GM12878 (cell line): ENCODE results near the gene CTDNEP1. TPM values are rescaled to one million over a fixed set of nuclear protein-coding genes. Genes with fewer than 3 reads are reported as not detected.
A peak's percentile ranks its signal among the peaks of the same experiment; 100 is the strongest.

ENCODE experiments used
- ATAC-seq: fragments of 200-7000 bp; cut with Tn5 transposase; 3 replicates; pipeline ENCODE4 v1.9.1; 2020; ENCODE audit warnings: mild to moderate bottlenecking, moderate library complexity
- BruUV-seq: library from RNA; stranded (reverse); fragments of 400-500 nt; replicated peaks from 2 replicates; lab custom pipeline; 2021; lab: Mats Ljungman, UMichigan
- CTCF ChIA-PET: fragments of 300-600 bp; sonication (Branson Sonifier 250); formaldehyde crosslinking; extraction: SDS; loops from one replicate; lab custom pipeline; 2021; ENCODE audit warnings: inconsistent platforms; lab: Yijun Ruan, JAX
- POLR2A ChIA-PET: fragments of 350-600 bp; formaldehyde crosslinking; extraction: SDS; loops from one replicate; lab custom pipeline; 2021; ENCODE audit warnings: inconsistent platforms; lab: Charles Lee
- RAD21 ChIA-PET: fragments of 300-600 bp; sonication (Branson Sonifier 250); formaldehyde crosslinking; loops from one replicate; lab custom pipeline; 2023; ENCODE audit warnings: antibody characterized with exemption; ENCODE audit not compliant: unreplicated experiment; lab: Charles Lee
- SMC1A ChIA-PET: fragments of 300-600 bp; sonication (Branson Sonifier 250); formaldehyde crosslinking; loops from one replicate; lab custom pipeline; 2023; ENCODE audit not compliant: unreplicated experiment, uncharacterized antibody; lab: Charles Lee
- DNase-seq: peaks from one replicate; pipeline ENCODE4 v3.0.0-alpha.2; 2011; ENCODE audit warnings: low read depth, low spot score
- FAIRE-seq: peaks from 3 replicates; lab custom pipeline; 2011; peaks lifted over from hg19 to GRCh38; lab: Jason Lieb, UNC
- H2AFZ ChIP-seq: 2 replicates; pipeline ENCODE4 v1.6.0; 2011; ENCODE audit warnings: low read depth, low read length, control low read depth; ENCODE audit not compliant: control insufficient read depth
- H3K27ac ChIP-seq: 2 replicates; pipeline ENCODE4 v1.5.1; 2011; ENCODE audit warnings: control low read depth; ENCODE audit not compliant: control insufficient read depth, insufficient read depth
- H3K27me3 ChIP-seq, 2 experiments: replicated peaks in 1 of 2; 2 replicates each; pipeline versions ENCODE4 v1.6.0 to v1.6.1; 2011; ENCODE audit warnings: low read length in 1 of 2; ENCODE audit not compliant: control insufficient read depth in 2 of 2, insufficient read depth in 2 of 2
- H3K36me3 ChIP-seq, 2 experiments: 2 replicates each; pipeline ENCODE4 v1.5.1; 2011; ENCODE audit warnings: low read length in 1 of 2; ENCODE audit not compliant: control insufficient read depth in 2 of 2, insufficient read depth in 2 of 2
- H3K4me1 ChIP-seq: 2 replicates; pipeline ENCODE4 v1.6.1; 2011; ENCODE audit warnings: mild to moderate bottlenecking, low read length, moderate library complexity, mixed read lengths; ENCODE audit not compliant: control insufficient read depth, insufficient read depth
- H3K4me2 ChIP-seq: 2 replicates; pipeline ENCODE4 v1.6.0; 2011; ENCODE audit warnings: control low read depth; ENCODE audit not compliant: control insufficient read depth, insufficient read depth
- H3K4me3 ChIP-seq: fragments of 200-600 bp; sonication (generic); 2 replicates; pipeline ENCODE4 v1.5.1; 2016
- H3K79me2 ChIP-seq: 2 replicates; pipeline ENCODE4 v1.6.0; 2011; ENCODE audit warnings: low read length; ENCODE audit not compliant: control insufficient read depth, insufficient read depth
- H3K9ac ChIP-seq: 2 replicates; pipeline ENCODE4 v1.8.0; 2011; ENCODE audit warnings: low read length, control low read depth, mixed read lengths; ENCODE audit not compliant: control insufficient read depth, insufficient read depth
- H3K9me3 ChIP-seq: replicated peaks from 3 replicates; pipeline ENCODE4 v1.5.1; 2011; ENCODE audit warnings: mild to moderate bottlenecking, low read length; ENCODE audit not compliant: control insufficient read depth, insufficient read depth
- H4K20me1 ChIP-seq: 2 replicates; pipeline ENCODE4 v1.6.0; 2011; ENCODE audit not compliant: control insufficient read depth, insufficient read depth
- CHD2 ChIP-seq: IDR thresholded peaks from 2 replicates; pipeline ENCODE4 v1.6.1; 2011; ENCODE audit warnings: low read depth, low read length, improper control_type of control experiment, borderline replicate concordance
- EP300 ChIP-seq, 2 experiments: fragments of 150-350 bp in 1 of 2; IDR thresholded peaks; 2 replicates each; pipeline ENCODE4 v1.6.1; 2011 to 2012; ENCODE audit warnings: low read depth in 2 of 2, low read length in 2 of 2, borderline replicate concordance in 1 of 2, improper control_type of control experiment in 1 of 2, inconsistent platforms in 1 of 2; ENCODE audit not compliant: control insufficient read depth in 1 of 2
- PML ChIP-seq: IDR thresholded peaks from 2 replicates; pipeline ENCODE4 v1.6.1; 2012; ENCODE audit warnings: low read length, inconsistent platforms
- POLR2AphosphoS5 ChIP-seq: IDR thresholded peaks from 2 replicates; pipeline ENCODE4 v1.6.1; 2011; ENCODE audit warnings: mild to moderate bottlenecking, low read length, inconsistent platforms
- STAT1 ChIP-seq: fragments of 450-650 bp; conservative IDR thresholded peaks from 2 replicates; pipeline ENCODE4 v1.6.1; 2014; ENCODE audit warnings: antibody characterized with exemption, mild to moderate bottlenecking
- SUPT20H ChIP-seq: IDR thresholded peaks from 2 replicates; pipeline ENCODE4 v1.6.1; 2011; ENCODE audit warnings: low read depth, mild to moderate bottlenecking, low read length, moderate library complexity, borderline replicate concordance; ENCODE audit not compliant: control insufficient read depth
- SUZ12 ChIP-seq: fragments of 200-600 bp; sonication (generic); IDR thresholded peaks from one replicate; pipeline ENCODE4 v1.6.1; 2018; ENCODE audit warnings: antibody characterized with exemption, mild to moderate bottlenecking; ENCODE audit not compliant: unreplicated experiment
- ZNF217 ChIP-seq: fragments of 450-650 bp; IDR thresholded peaks from 2 replicates; pipeline ENCODE4 v1.6.1; 2017; ENCODE audit warnings: antibody characterized with exemption, mild to moderate bottlenecking
- ZNF274 ChIP-seq: IDR thresholded peaks from one replicate; pipeline ENCODE4 v1.8.0; 2011; ENCODE audit not compliant: insufficient read length, insufficient read depth
- WGBS: methylation state at CpG from one replicate; pipeline ENCODE4 v1.1.6; 2016; ENCODE audit warnings: low lambda C conversion rate; ENCODE audit not compliant: insufficient replicate concordance, insufficient coverage; ENCODE audit errors: missing lambda C conversion rate; 5-methylcytosine and 5-hydroxymethylcytosine counted together
- in situ Hi-C: fragments of 300-500 bp; cut with MboI; formaldehyde crosslinking; loops from 9 replicates; pipeline ENCODE4 v1.14.3; 2018; ENCODE audit warnings: mixed read lengths
- intact Hi-C: fragments of 100-400 bp; cut with micrococcal nuclease; formaldehyde crosslinking; loops from one replicate; pipeline ENCODE4 v1.14.2; 2022; ENCODE audit not compliant: unreplicated experiment
- polyA plus RNA-seq, 11 experiments: library from polyadenylated mRNA; depleted of rRNA in 4 of 11; unstranded in 6 of 11; stranded (reverse) in 5 of 11; fragments of >200 nt; fragmentation: Nextera tagmentation in 4 of 11; fragmentation: Illumina TruSeq in 1 of 11; extraction: Ambion mirVana in 4 of 11; extraction: Trizol in 1 of 11; gene quantifications; 1 replicate in 1 of 11; 2 replicates in 10 of 11; pipeline versions ENCODE4 v1.2.1 to v1.2.3, GENCODE V29; 2011 to 2016; ENCODE audit warnings: inconsistent platforms in 2 of 11, missing spikeins in 2 of 11, low read depth in 1 of 11
- total RNA-seq, 4 experiments: library from RNA; depleted of rRNA in 3 of 4; stranded (reverse); fragments of >200 nt in 3 of 4; fragmentation: Illumina TruSeq in 1 of 4; extraction: Trizol in 1 of 4; gene quantifications; 2 replicates each; pipeline versions ENCODE4 v1.2.1 to v1.2.3, GENCODE V29; 2013 to 2021
- TF ChIP-seq, protein P1 (sequence below): fragments of 450-650 bp; IDR thresholded peaks from 2 replicates; pipeline ENCODE4 v1.6.1; 2014; ENCODE audit warnings: mild to moderate bottlenecking
- TF ChIP-seq, protein P2 (sequence below): IDR thresholded peaks from 2 replicates; pipeline ENCODE4 v1.6.1; 2012; ENCODE audit warnings: low read length, inconsistent platforms
- TF ChIP-seq, protein P3 (sequence below): fragments of 450-650 bp; conservative IDR thresholded peaks from 2 replicates; pipeline ENCODE4 v1.6.1; 2017; ENCODE audit warnings: mild to moderate bottlenecking, moderate library complexity
- TF ChIP-seq, protein P4 (sequence below), 3 experiments: IDR thresholded peaks in 2 of 3; conservative IDR thresholded peaks in 1 of 3; 2 replicates each; pipeline ENCODE4 v1.5.1; 2011; ENCODE audit warnings: low read depth in 3 of 3, low read length in 3 of 3, mild to moderate bottlenecking in 3 of 3, control low read depth in 2 of 3, moderate library complexity in 2 of 3, inconsistent platforms in 1 of 3, mixed read lengths in 1 of 3; ENCODE audit not compliant: control insufficient read depth in 2 of 3, insufficient read depth in 1 of 3; ENCODE audit errors: extremely low read depth in 1 of 3

The CTDNEP1 gene
- total and polyA plus RNA-seq, 10 of the 15 experiments (the other 5 are each of a cell fraction or from before 2014, with no cell fraction given): 23.7 to 176 (median 30.3) TPM

DNA sequence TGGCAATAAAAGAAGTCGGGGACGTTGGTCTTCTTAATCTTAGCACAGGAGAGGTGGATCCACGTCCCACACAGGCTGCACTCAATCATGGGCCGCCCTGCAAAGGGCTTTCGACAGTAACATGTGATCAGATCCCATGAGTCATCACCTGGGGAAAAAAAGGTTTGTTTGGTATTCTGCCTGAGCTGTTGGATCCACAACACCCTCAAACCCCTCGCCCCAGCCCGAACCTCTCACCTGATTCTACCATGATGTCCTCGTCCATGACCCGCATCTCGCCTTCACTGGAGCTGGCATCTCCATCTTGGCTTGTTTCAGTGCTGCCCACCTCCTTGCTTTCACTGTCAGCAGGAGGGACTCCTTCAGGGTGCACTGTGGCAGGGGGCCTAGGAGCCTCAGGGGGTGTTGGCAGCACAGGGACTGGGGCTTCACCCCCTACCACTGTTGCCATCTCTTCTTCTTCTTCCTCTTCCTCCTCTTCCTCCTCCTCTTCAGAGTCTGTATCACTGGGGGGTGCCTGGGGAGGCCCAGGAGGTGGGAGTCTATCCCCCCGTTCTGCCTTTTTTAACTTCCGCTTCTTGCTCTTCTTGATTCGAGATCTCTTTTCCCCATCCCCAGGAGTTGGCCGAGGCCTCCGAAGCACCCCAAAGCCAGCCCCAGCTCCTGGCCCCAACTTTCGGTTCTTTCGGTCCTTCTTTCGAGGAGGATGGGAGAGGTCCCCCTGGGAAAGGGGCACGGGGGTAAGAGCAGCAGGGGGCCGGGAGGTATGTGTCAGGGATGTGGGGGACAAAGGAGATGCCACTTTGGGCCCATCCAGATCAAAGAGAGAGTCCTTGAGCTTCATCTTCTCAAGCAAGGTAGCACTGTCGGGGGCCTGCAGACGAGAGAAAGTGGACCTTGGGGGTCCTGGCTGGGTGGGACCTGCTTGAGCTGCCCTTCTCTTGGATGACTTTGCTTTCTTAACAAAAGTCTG lies 15.6 kb downstream of the CTDNEP1 start:
- TSS peak; percentile 19 for BruUV-seq
- intact Hi-C loops: no loop called here
- Histone ChIP-seq H4K20me1 (no peaks in the 10 kb centered on the region), H2AFZ (no peak overlapping the region), H3K79me2 (peaks cover 61% of the 10 kb centered on the region), H3K9me3 (no peaks in the 10 kb centered on the region), H3K4me1 (peaks cover 29% of the 10 kb centered on the region), H3K4me2 (peak overlapping the region; percentile 91), H3K4me3 (peak overlapping the region; percentile 84; the same call in 1 of the 2 replicates), H3K27me3 (no peaks in the 10 kb centered on the region), H3K27ac (0 out of 2 replicates have a peak overlapping the region, but pooled peaks have one; percentile 15), H3K9ac (no peak overlapping the region; the same call in 1 of the 2 replicates), H3K36me3 (peaks cover 6 to 14% of the 10 kb centered on the region in 2 experiments)
- WGBS: 76% methylated on average over 21 of the region's 22 CpGs
- RAD21 ChIA-PET: interaction anchor here (1.2 to 1.4 kb wide), 3 partner anchors 14 to 190 kb away, joined by 3 to 4 read pairs (median 3); partner anchors contain the start of genes ACADVL and DLG4
- ATAC-seq (no peak), FAIRE-seq (no peak), DNase-seq (no peak)
- SMC1A ChIA-PET: no interaction called here
- CTCF ChIA-PET: interaction anchor here (1.5 to 6.6 kb wide), 2 partner anchors 15 kb away, joined by 9 to 50 read pairs; partner anchors contain the start of genes ACADVL and DLG4
- POLR2A ChIA-PET: interaction anchor here (1.1 to 7.3 kb wide), 4 partner anchors 14 to 94 kb away, joined by 3 to 99 read pairs (median 41); partner anchors contain the start of genes ACADVL, CTDNEP1, DLG4 and ELP5
- in situ Hi-C loops: no loop called here
- TF ChIP-seq, protein P1, sequence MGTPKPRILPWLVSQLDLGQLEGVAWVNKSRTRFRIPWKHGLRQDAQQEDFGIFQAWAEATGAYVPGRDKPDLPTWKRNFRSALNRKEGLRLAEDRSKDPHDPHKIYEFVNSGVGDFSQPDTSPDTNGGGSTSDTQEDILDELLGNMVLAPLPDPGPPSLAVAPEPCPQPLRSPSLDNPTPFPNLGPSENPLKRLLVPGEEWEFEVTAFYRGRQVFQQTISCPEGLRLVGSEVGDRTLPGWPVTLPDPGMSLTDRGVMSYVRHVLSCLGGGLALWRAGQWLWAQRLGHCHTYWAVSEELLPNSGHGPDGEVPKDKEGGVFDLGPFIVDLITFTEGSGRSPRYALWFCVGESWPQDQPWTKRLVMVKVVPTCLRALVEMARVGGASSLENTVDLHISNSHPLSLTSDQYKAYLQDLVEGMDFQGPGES: no peak
- no peak for TF ChIP-seq EP300 (IDR thresholded peaks at IDR 0.05; ENCODE audit: borderline replicate concordance in 1 of 2, control insufficient read depth in 1 of 2, low read depth in 2 of 2, low read length in 2 of 2)
- no peak for TF ChIP-seq SUPT20H
- TF ChIP-seq STAT1: no peak
- TF ChIP-seq SUZ12: no peak
- no peak for TF ChIP-seq PML
- TF ChIP-seq ZNF274: no peak
- TF ChIP-seq POLR2AphosphoS5: no peak
- TF ChIP-seq, protein P2, sequence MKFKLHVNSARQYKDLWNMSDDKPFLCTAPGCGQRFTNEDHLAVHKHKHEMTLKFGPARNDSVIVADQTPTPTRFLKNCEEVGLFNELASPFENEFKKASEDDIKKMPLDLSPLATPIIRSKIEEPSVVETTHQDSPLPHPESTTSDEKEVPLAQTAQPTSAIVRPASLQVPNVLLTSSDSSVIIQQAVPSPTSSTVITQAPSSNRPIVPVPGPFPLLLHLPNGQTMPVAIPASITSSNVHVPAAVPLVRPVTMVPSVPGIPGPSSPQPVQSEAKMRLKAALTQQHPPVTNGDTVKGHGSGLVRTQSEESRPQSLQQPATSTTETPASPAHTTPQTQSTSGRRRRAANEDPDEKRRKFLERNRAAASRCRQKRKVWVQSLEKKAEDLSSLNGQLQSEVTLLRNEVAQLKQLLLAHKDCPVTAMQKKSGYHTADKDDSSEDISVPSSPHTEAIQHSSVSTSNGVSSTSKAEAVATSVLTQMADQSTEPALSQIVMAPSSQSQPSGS: no peak
- no peak for TF ChIP-seq CHD2
- no peak for TF ChIP-seq ZNF217
- TF ChIP-seq, protein P3, sequence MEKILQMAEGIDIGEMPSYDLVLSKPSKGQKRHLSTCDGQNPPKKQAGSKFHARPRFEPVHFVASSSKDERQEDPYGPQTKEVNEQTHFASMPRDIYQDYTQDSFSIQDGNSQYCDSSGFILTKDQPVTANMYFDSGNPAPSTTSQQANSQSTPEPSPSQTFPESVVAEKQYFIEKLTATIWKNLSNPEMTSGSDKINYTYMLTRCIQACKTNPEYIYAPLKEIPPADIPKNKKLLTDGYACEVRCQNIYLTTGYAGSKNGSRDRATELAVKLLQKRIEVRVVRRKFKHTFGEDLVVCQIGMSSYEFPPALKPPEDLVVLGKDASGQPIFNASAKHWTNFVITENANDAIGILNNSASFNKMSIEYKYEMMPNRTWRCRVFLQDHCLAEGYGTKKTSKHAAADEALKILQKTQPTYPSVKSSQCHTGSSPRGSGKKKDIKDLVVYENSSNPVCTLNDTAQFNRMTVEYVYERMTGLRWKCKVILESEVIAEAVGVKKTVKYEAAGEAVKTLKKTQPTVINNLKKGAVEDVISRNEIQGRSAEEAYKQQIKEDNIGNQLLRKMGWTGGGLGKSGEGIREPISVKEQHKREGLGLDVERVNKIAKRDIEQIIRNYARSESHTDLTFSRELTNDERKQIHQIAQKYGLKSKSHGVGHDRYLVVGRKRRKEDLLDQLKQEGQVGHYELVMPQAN: no peak
- TF ChIP-seq, protein P4, sequence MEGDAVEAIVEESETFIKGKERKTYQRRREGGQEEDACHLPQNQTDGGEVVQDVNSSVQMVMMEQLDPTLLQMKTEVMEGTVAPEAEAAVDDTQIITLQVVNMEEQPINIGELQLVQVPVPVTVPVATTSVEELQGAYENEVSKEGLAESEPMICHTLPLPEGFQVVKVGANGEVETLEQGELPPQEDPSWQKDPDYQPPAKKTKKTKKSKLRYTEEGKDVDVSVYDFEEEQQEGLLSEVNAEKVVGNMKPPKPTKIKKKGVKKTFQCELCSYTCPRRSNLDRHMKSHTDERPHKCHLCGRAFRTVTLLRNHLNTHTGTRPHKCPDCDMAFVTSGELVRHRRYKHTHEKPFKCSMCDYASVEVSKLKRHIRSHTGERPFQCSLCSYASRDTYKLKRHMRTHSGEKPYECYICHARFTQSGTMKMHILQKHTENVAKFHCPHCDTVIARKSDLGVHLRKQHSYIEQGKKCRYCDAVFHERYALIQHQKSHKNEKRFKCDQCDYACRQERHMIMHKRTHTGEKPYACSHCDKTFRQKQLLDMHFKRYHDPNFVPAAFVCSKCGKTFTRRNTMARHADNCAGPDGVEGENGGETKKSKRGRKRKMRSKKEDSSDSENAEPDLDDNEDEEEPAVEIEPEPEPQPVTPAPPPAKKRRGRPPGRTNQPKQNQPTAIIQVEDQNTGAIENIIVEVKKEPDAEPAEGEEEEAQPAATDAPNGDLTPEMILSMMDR (IDR thresholded peaks at IDR 0.05 in 2 of 3, conservative IDR thresholded peaks at IDR 0.05 in 1 of 3; ENCODE audit: control insufficient read depth in 2 of 3, extremely low read depth in 1 of 3, insufficient read depth in 1 of 3, low read depth in 3 of 3, low read length in 3 of 3): no peak
